Measurements from ENCODE around the gene TTC34. TPM values are rescaled to one million over a fixed set of nuclear protein-coding genes. Genes with fewer than 3 reads are reported as not detected.

TTC34 gene
- total RNA-seq, 2 experiments from 2014 or later: 2.7 to 2.8 TPM

- no peak for ATAC-seq (ENCODE audit: low read depth)
- no peaks in the 10 kb centered on the region for H3K36me3 Mint-ChIP-seq
- no peak for DNase-seq
- no peak overlapping the region for H3K4me3 Mint-ChIP-seq
- peaks cover 2% of the 10 kb centered on the region for H3K9me3 Mint-ChIP-seq
- H3K27ac Mint-ChIP-seq: no peak overlapping the region
- POLR2A ChIA-PET: interaction anchor here (0.6 kb wide), 1 partner anchor 11 kb away, joined by 5 read pairs; no protein-coding TSS in a partner anchor
- H3K4me1 Mint-ChIP-seq: no peaks in the 10 kb centered on the region
- peaks cover 3% of the 10 kb centered on the region for H3K27me3 Mint-ChIP-seq
Measured at GRCh38 chr1:2605509-2606395, 195.7 kb downstream of the TTC34 start.

- H3K4me1 Mint-ChIP-seq: no peaks in the 10 kb centered on the region
- POLR2A ChIA-PET: interaction anchor here (0.6 kb wide), 1 partner anchor 11 kb away, joined by 5 read pairs; no protein-coding TSS in a partner anchor
- H3K36me3 Mint-ChIP-seq: no peaks in the 10 kb centered on the region
- no peak overlapping the region for H3K4me3 Mint-ChIP-seq
- H3K9me3 Mint-ChIP-seq: peaks cover 2% of the 10 kb centered on the region
- no peak overlapping the region for H3K27ac Mint-ChIP-seq
- ATAC-seq (ENCODE audit: low read depth) (no peak), DNase-seq (no peak)
- H3K27me3 Mint-ChIP-seq: peaks cover 3% of the 10 kb centered on the region
Measured at GRCh38 chr1:2604844-2605508, 196.5 kb downstream of the TTC34 start.

- Mint-ChIP-seq H3K27ac (no peak overlapping the region), H3K36me3 (no peaks in the 10 kb centered on the region), H3K9me3 (peaks cover 2% of the 10 kb centered on the region), H3K4me1 (no peaks in the 10 kb centered on the region), H3K4me3 (no peak overlapping the region), H3K27me3 (peaks cover 3% of the 10 kb centered on the region)
- ATAC-seq (ENCODE audit: low read depth): no peak
- DNase-seq: no peak
- POLR2A ChIA-PET: no interaction called here
Measured at GRCh38 chr1:2604156-2604843, 197.2 kb downstream of the TTC34 start.

- ATAC-seq (ENCODE audit: low read depth) (no peak), DNase-seq (no peak)
- H3K36me3 Mint-ChIP-seq: no peaks in the 10 kb centered on the region
- H3K4me3 Mint-ChIP-seq: no peak overlapping the region
- peaks cover 2% of the 10 kb centered on the region for H3K9me3 Mint-ChIP-seq
- peaks cover 3% of the 10 kb centered on the region for H3K27me3 Mint-ChIP-seq
- no peak overlapping the region for H3K27ac Mint-ChIP-seq
- POLR2A ChIA-PET: no interaction called here
- H3K4me1 Mint-ChIP-seq: no peaks in the 10 kb centered on the region
Measured at GRCh38 chr1:2603521-2604155, 197.9 kb downstream of the TTC34 start.

GRCh38 chr1:2602866-2603520 is 198.5 kb downstream of the TTC34 start:
- POLR2A ChIA-PET: no interaction called here
- Mint-ChIP-seq H3K9me3 (no peaks in the 10 kb centered on the region), H3K36me3 (no peaks in the 10 kb centered on the region), H3K4me3 (no peak overlapping the region), H3K27ac (no peak overlapping the region), H3K27me3 (peaks cover 3% of the 10 kb centered on the region), H3K4me1 (no peaks in the 10 kb centered on the region)
- ATAC-seq (ENCODE audit: low read depth): no peak
- DNase-seq: no peak

- DNase-seq (no peak), ATAC-seq (ENCODE audit: low read depth) (no peak)
- Mint-ChIP-seq H3K4me1 (no peaks in the 10 kb centered on the region), H3K27me3 (peaks cover 3% of the 10 kb centered on the region), H3K9me3 (no peaks in the 10 kb centered on the region), H3K4me3 (no peak overlapping the region), H3K27ac (no peak overlapping the region), H3K36me3 (no peaks in the 10 kb centered on the region)
- POLR2A ChIA-PET: no interaction called here
Measured at GRCh38 chr1:2602311-2602835, 199.1 kb downstream of the TTC34 start.

- Mint-ChIP-seq H3K4me1 (no peaks in the 10 kb centered on the region), H3K27me3 (peaks cover 3% of the 10 kb centered on the region), H3K9me3 (no peaks in the 10 kb centered on the region), H3K4me3 (no peak overlapping the region), H3K27ac (no peak overlapping the region), H3K36me3 (no peaks in the 10 kb centered on the region)
- ATAC-seq (ENCODE audit: low read depth): no peak
- POLR2A ChIA-PET: no interaction called here
- DNase-seq: no peak
Measured at GRCh38 chr1:2601721-2602303, 199.7 kb downstream of the TTC34 start.

GRCh38 chr1:2598329-2598931 is 203.1 kb downstream of the TTC34 start:
- no peaks in the 10 kb centered on the region for H3K9me3 Mint-ChIP-seq
- ATAC-seq (ENCODE audit: low read depth): no peak
- H3K4me1 Mint-ChIP-seq: no peaks in the 10 kb centered on the region
- H3K4me3 Mint-ChIP-seq: no peak overlapping the region
- no peaks in the 10 kb centered on the region for H3K36me3 Mint-ChIP-seq
- DNase-seq: no peak
- H3K27ac Mint-ChIP-seq: no peak overlapping the region
- H3K27me3 Mint-ChIP-seq: peaks cover 3% of the 10 kb centered on the region
- POLR2A ChIA-PET: interaction anchor here (1.4 kb wide), 1 partner anchor 12 kb away, joined by 4 read pairs; the partner anchor contains the start of gene PRXL2B

GRCh38 chr1:2597441-2598328 is 203.8 kb downstream of the TTC34 start:
- no peak for ATAC-seq (ENCODE audit: low read depth)
- H3K9me3 Mint-ChIP-seq: no peaks in the 10 kb centered on the region
- DNase-seq: no peak
- peaks cover 2% of the 10 kb centered on the region for H3K4me1 Mint-ChIP-seq
- POLR2A ChIA-PET: interaction anchor here (1.4 kb wide), 1 partner anchor 11 kb away, joined by 4 read pairs; the partner anchor contains the start of gene PRXL2B
- no peaks in the 10 kb centered on the region for H3K36me3 Mint-ChIP-seq
- H3K27ac Mint-ChIP-seq: no peak overlapping the region
- peaks cover under 1% of the 10 kb centered on the region for H3K27me3 Mint-ChIP-seq
- H3K4me3 Mint-ChIP-seq: no peak overlapping the region

- DNase-seq (no peak), ATAC-seq (ENCODE audit: low read depth) (no peak)
- H3K4me1 Mint-ChIP-seq: peaks cover 3% of the 10 kb centered on the region
- no peak overlapping the region for H3K4me3 Mint-ChIP-seq
- no peak overlapping the region for H3K27ac Mint-ChIP-seq
- H3K36me3 Mint-ChIP-seq: no peaks in the 10 kb centered on the region
- POLR2A ChIA-PET: interaction anchor here (1.6 kb wide), 1 partner anchor 9 kb away, joined by 3 read pairs; no protein-coding TSS in a partner anchor
- no peaks in the 10 kb centered on the region for H3K9me3 Mint-ChIP-seq
- no peaks in the 10 kb centered on the region for H3K27me3 Mint-ChIP-seq
Measured at GRCh38 chr1:2596530-2597333, 204.8 kb downstream of the TTC34 start.

All from activated naive CD8-positive, alpha-beta T cell treated with anti-CD3 and anti-CD28 coated beads, Interleukin-2, amount 10 ng/mL, durations not matched to agents 7 days and 5 days (primary cell).